K562 (cell line): ENCODE results near the gene SEC14L1. TPM values are rescaled to one million over a fixed set of nuclear protein-coding genes. Genes with fewer than 3 reads are reported as not detected.
A peak's percentile ranks its signal among the peaks of the same experiment; 100 is the strongest.

ENCODE experiments used
- ATAC-seq: fragments of 200-7000 bp; cut with Tn5 transposase; 3 replicates; pipeline ENCODE4 v1.9.1; 2020; ENCODE audit warnings: moderate library complexity
- BruUV-seq: library from RNA; stranded (reverse); fragments of 400-500 nt; replicated peaks from 2 replicates; lab custom pipeline; 2021; lab: Mats Ljungman, UMichigan
- CTCF ChIA-PET: fragments of 300-600 bp; formaldehyde crosslinking; extraction: SDS; loops from one replicate; lab custom pipeline; 2021; ENCODE audit warnings: low intra/inter-chr PET ratio; lab: Yijun Ruan, JAX
- POLR2A ChIA-PET: fragments of 300-600, 350-650 bp; sonication (Branson Sonifier 250); formaldehyde crosslinking; extraction: SDS; loops from one replicate; lab custom pipeline; 2021; ENCODE audit warnings: antibody characterized with exemption, inconsistent platforms; lab: Yijun Ruan, JAX
- DNase-seq, 4 experiments: peaks; one replicate each; pipeline versions ENCODE4 v3.0.0 to v3.0.0-alpha.2; 2011 to 2018; ENCODE audit warnings: low spot score in 3 of 4, mixed read lengths in 3 of 4; ENCODE audit errors: extremely low read depth in 1 of 4
- FAIRE-seq: peaks from 2 replicates; lab custom pipeline; 2011; peaks lifted over from hg19 to GRCh38; lab: Jason Lieb, UNC
- H2AFZ ChIP-seq: 2 replicates; pipeline ENCODE4 v1.6.0; 2011; ENCODE audit warnings: low read depth, low read length, control low read depth, inconsistent platforms
- H3K27ac ChIP-seq: fragments of 200-600 bp; 3 replicates; pipeline ENCODE4 v1.8.0; 2011; ENCODE audit warnings: low read depth, mild to moderate bottlenecking, control low read depth, inconsistent platforms, low read length, moderate library complexity, mixed read lengths; ENCODE audit errors: extremely low read depth
- H3K27me3 ChIP-seq, 2 experiments: fragments of 300-600 bp in 1 of 2; 2 replicates in 1 of 2; 3 replicates in 1 of 2; pipeline versions ENCODE4 v1.6.0 to v1.8.0; 2011; ENCODE audit warnings: inconsistent platforms in 2 of 2, low read length in 2 of 2, mild to moderate bottlenecking in 1 of 2, mixed read lengths in 1 of 2, moderate library complexity in 1 of 2; ENCODE audit not compliant: control insufficient read depth in 2 of 2, insufficient read depth in 2 of 2
- H3K36me3 ChIP-seq: fragments of 300-600 bp; 3 replicates; pipeline ENCODE4 v1.8.0; 2011; ENCODE audit warnings: mild to moderate bottlenecking, low read length, inconsistent platforms; ENCODE audit not compliant: control insufficient read depth, insufficient read depth
- H3K4me1 ChIP-seq, 2 experiments: fragments of 200-600 bp in 1 of 2; replicated peaks in 1 of 2; 2 replicates in 1 of 2; 3 replicates in 1 of 2; pipeline versions ENCODE4 v1.5.1 to v1.8.0; 2011; ENCODE audit warnings: inconsistent platforms in 2 of 2, low read length in 2 of 2, mild to moderate bottlenecking in 1 of 2, mixed read lengths in 1 of 2, moderate library complexity in 1 of 2; ENCODE audit not compliant: control insufficient read depth in 2 of 2, insufficient read depth in 2 of 2
- H3K4me2 ChIP-seq: 2 replicates; pipeline ENCODE4 v1.6.1; 2011; ENCODE audit warnings: low read length, control low read depth, inconsistent platforms, mixed read lengths; ENCODE audit not compliant: insufficient read depth
- H3K4me3 ChIP-seq: fragments of 200-600 bp; sonication (generic), shearing (Covaris generic); 2 replicates; pipeline ENCODE4 v1.5.1; 2016; ENCODE audit warnings: control low read depth, inconsistent platforms
- H3K79me2 ChIP-seq: fragments of 200-600 bp; 3 replicates; pipeline ENCODE4 v1.8.0; 2011; ENCODE audit warnings: low read length, inconsistent platforms; ENCODE audit not compliant: control insufficient read depth, insufficient read depth
- H3K9ac ChIP-seq, 2 experiments: 2 replicates each; pipeline versions ENCODE4 v1.6.0 to v1.6.1; 2011; ENCODE audit warnings: low read depth in 2 of 2, low read length in 2 of 2, control low read depth in 1 of 2, inconsistent platforms in 1 of 2, mild to moderate bottlenecking in 1 of 2, mixed read lengths in 1 of 2; ENCODE audit not compliant: insufficient read depth in 1 of 2
- H3K9me1 ChIP-seq: one replicate; pipeline ENCODE4 v1.6.0; 2011; ENCODE audit warnings: inconsistent platforms, mild to moderate bottlenecking, low read length, moderate library complexity; ENCODE audit not compliant: control insufficient read depth, insufficient read depth
- H3K9me3 ChIP-seq: replicated peaks from 2 replicates; pipeline ENCODE4 v1.5.1; 2011; ENCODE audit warnings: low read depth, low read length, inconsistent platforms; ENCODE audit not compliant: control insufficient read depth, insufficient read depth
- H4K20me1 ChIP-seq: replicated peaks from 2 replicates; pipeline ENCODE4 v1.6.1; 2011; ENCODE audit warnings: low read length, inconsistent platforms, mixed read lengths; ENCODE audit not compliant: control insufficient read depth, insufficient read depth
- CBX3 ChIP-seq, 2 experiments: IDR thresholded peaks; 1 replicate in 1 of 2; 2 replicates in 1 of 2; pipeline ENCODE4 v1.6.1; 2012; ENCODE audit warnings: inconsistent platforms in 2 of 2, low read length in 2 of 2, borderline replicate concordance in 1 of 2, control low read depth in 1 of 2
- CBX5 ChIP-seq: IDR thresholded peaks from 2 replicates; pipeline ENCODE4 v1.6.1; 2014; ENCODE audit warnings: low read depth, borderline replicate concordance
- KLF10 ChIP-seq: fragments of 250-450 bp; sonication (Bioruptor Pico); IDR thresholded peaks from 2 replicates; pipeline ENCODE4 v1.6.1; 2021; ENCODE audit warnings: matching md5 sums
- SMARCA5 ChIP-seq: fragments of 450-650 bp; IDR thresholded peaks from 2 replicates; pipeline ENCODE4 v1.6.1; 2016
- TRIM24 ChIP-seq, 2 experiments: fragments of 450-650 bp; IDR thresholded peaks; 2 replicates each; pipeline ENCODE4 v1.6.1; 2016
- TRIM28 ChIP-seq: fragments of 450-650 bp; IDR thresholded peaks from 2 replicates; pipeline ENCODE4 v1.6.1; 2017
- ZNF316 ChIP-seq: fragments of 450-650 bp; IDR thresholded peaks from 2 replicates; pipeline ENCODE4 v1.6.1; 2016
- WGBS: fragments of 100-300 bp; shearing (Covaris generic); methylation state at CpG from one replicate; pipeline ENCODE4 v1.1.6; 2016; ENCODE audit warnings: low coverage, mixed read lengths; ENCODE audit not compliant: insufficient coverage; ENCODE audit errors: missing lambda C conversion rate; 5-methylcytosine and 5-hydroxymethylcytosine counted together
- in situ Hi-C: fragments of 300-500 bp; cut with MboI; formaldehyde crosslinking; loops from 4 replicates; pipeline ENCODE4 v1.15.0; 2018; ENCODE audit warnings: inconsistent platforms, mixed read lengths
- intact Hi-C: fragments of 100-400 bp; cut with micrococcal nuclease; formaldehyde crosslinking; loops from 2 replicates; pipeline ENCODE4 v1.14.2; 2022
- polyA plus RNA-seq, 8 experiments: library from polyadenylated mRNA; depleted of rRNA in 4 of 8; stranded (reverse) in 5 of 8; unstranded in 3 of 8; fragments of >200 nt; fragmentation: Nextera tagmentation in 2 of 8; fragmentation: Illumina TruSeq in 1 of 8; extraction: Ambion mirVana in 2 of 8; extraction: Trizol in 1 of 8; gene quantifications; 2 replicates each; pipeline versions ENCODE4 v1.2.1 to v1.2.3, GENCODE V29; 2011 to 2014; ENCODE audit warnings: inconsistent platforms in 1 of 8, missing spikeins in 1 of 8
- total RNA-seq, 7 experiments: library from RNA; depleted of rRNA in 6 of 7; stranded (reverse); fragments of >200 nt in 6 of 7; fragmentation: Illumina TruSeq in 2 of 7; extraction: Trizol in 2 of 7; gene quantifications; 2 replicates each; pipeline versions ENCODE4 v1.2.1 to v1.2.3, GENCODE V29; 2011 to 2021; ENCODE audit warnings: low replicate concordance in 1 of 7
- TF ChIP-seq, protein P1 (sequence below): fragments of 450-650 bp; IDR thresholded peaks from 2 replicates; pipeline ENCODE4 v1.6.1; 2018; ENCODE audit warnings: mild to moderate bottlenecking, low read depth; ENCODE audit not compliant: partially characterized antibody

The SEC14L1 gene
- total and polyA plus RNA-seq, 9 of the 15 experiments (the other 6 are each of a cell fraction or from before 2014, with no cell fraction given) = 3.1 to 39.7 (median 15.2) TPM

DNA sequence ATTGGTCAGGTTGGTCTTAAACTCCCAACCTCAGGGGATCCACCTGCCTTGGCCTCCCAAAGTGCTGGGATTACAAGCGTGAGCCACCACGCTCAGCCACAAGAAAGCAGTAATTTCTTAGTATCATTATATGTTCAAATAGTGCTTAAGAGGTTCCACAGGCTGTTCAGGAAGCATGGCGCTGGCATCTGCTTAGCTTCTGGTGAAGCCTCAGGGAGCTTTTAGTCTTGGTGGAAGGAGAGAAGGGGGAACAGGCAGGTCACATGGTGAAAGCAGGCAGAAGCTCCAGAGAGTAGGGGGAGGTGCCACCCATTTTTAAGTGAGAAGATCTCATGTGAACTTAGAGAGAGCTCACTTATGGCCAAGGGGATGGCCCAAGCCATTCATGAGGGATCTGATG, 3.7 kb upstream of the SEC14L1 start:
- Histone ChIP-seq H3K4me2 (no peak overlapping the region), H3K9me1 (no peaks in the 10 kb centered on the region), H3K36me3 (no peaks in the 10 kb centered on the region), H2AFZ (no peak overlapping the region), H3K27ac (peak overlapping the region; percentile 55; the same call in 2 of the 3 replicates), H3K4me1 (peaks cover 11 to 19% of the 10 kb centered on the region in 2 experiments), H4K20me1 (no peaks in the 10 kb centered on the region), H3K9me3 (peaks cover 28% of the 10 kb centered on the region), H3K27me3 (no peaks in the 10 kb centered on the region), H3K79me2 (peaks cover 9% of the 10 kb centered on the region), H3K4me3 (no peak overlapping the region), H3K9ac (no peak overlapping the region)
- in situ Hi-C loops (no loop called here), intact Hi-C loops (no loop called here)
- TF ChIP-seq SMARCA5 (no peak), CBX3 (IDR thresholded peaks at IDR 0.05; ENCODE audit: borderline replicate concordance in 1 of 2, low read length in 2 of 2) (peak in 1 of 2 experiments; percentile 61; a peak in 1 of 3 replicates), TRIM24 (IDR thresholded peaks at IDR 0.05) (peak; percentile 76 to 82), ZNF316 (peak; percentile 93), CBX5 (peak; percentile 55; the same call in 1 of the 2 replicates), TRIM28 (peak; percentile 92), KLF10 (CRISPR knock-in tag) (no peak)
- TF ChIP-seq, protein P1, sequence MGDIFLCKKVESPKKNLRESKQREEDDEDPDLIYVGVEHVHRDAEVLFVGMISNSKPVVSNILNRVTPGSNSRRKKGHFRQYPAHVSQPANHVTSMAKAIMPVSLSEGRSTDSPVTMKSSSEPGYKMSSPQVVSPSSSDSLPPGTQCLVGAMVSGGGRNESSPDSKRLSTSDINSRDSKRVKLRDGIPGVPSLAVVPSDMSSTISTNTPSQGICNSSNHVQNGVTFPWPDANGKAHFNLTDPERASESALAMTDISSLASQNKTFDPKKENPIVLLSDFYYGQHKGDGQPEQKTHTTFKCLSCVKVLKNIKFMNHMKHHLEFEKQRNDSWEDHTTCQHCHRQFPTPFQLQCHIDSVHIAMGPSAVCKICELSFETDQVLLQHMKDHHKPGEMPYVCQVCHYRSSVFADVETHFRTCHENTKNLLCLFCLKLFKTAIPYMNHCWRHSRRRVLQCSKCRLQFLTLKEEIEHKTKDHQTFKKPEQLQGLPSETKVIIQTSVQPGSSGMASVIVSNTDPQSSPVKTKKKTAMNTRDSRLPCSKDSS = peak; percentile 75
- FAIRE-seq (no peak), DNase-seq (no peak), ATAC-seq (no peak)
- no TSS peak for BruUV-seq
- ChIA-PET POLR2A (interaction anchor here (1.1 to 1.4 kb wide), 2 partner anchors 8 to 13 kb away, joined by 3 to 9 read pairs; no protein-coding TSS in a partner anchor), CTCF (no interaction called here)
- WGBS = 100% methylated on average over 3 of the region's 3 CpGs
